ENCODE measurements around the gene ATPAF2. TPM values are rescaled to one million over a fixed set of nuclear protein-coding genes. Genes with fewer than 3 reads are reported as not detected.

Gene ATPAF2
- total and polyA plus RNA-seq, 10 of the 15 experiments (the other 5 are each of a cell fraction or from before 2014, with no cell fraction given) = 6.5 to 33.0 (median 26.5) TPM

DNA sequence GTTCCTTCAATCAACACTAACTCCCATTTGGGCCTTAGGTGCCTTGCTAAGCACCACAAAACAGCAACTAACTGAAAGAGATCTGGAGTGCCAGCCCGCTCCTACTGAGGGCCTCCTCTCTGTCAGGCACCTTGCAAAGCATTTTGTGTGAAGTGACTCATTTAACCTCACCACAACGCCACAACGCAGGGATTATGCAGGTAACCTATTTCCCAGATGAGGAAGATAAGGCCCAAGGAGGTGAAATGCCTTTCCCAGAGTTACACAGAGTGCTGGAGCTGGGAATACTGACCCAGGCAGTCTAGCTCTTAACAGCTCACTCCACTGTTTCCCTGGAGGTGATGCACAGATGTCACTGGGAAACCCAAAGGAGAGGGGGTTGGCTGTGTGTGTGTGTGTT, 33.5 kb downstream of the ATPAF2 start (continued):
- TF ChIP-seq, protein P1, sequence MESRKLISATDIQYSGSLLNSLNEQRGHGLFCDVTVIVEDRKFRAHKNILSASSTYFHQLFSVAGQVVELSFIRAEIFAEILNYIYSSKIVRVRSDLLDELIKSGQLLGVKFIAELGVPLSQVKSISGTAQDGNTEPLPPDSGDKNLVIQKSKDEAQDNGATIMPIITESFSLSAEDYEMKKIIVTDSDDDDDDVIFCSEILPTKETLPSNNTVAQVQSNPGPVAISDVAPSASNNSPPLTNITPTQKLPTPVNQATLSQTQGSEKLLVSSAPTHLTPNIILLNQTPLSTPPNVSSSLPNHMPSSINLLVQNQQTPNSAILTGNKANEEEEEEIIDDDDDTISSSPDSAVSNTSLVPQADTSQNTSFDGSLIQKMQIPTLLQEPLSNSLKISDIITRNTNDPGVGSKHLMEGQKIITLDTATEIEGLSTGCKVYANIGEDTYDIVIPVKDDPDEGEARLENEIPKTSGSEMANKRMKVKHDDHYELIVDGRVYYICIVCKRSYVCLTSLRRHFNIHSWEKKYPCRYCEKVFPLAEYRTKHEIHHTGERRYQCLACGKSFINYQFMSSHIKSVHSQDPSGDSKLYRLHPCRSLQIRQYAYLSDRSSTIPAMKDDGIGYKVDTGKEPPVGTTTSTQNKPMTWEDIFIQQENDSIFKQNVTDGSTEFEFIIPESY (IDR thresholded peaks at IDR 0.05) = no peak
- TF ChIP-seq KAT2A (conservative IDR thresholded peaks at IDR 0.05; ENCODE audit: control insufficient read depth, low read depth, low read length) = no peak
- TF ChIP-seq ZNF207 (IDR thresholded peaks at IDR 0.05; ENCODE audit: borderline replicate concordance) = no peak
- TF ChIP-seq CHD1 (IDR thresholded peaks at IDR 0.05; ENCODE audit: low read depth, low read length) = no peak
- no peak for TF ChIP-seq ETV6 (conservative IDR thresholded peaks at IDR 0.05 in 1 of 2, IDR thresholded peaks at IDR 0.05 in 1 of 2; ENCODE audit: borderline replicate concordance in 1 of 2, low read depth in 1 of 2)
- TF ChIP-seq EED (IDR thresholded peaks at IDR 0.05; ENCODE audit: low read depth) = no peak
- TF ChIP-seq WRNIP1 (IDR thresholded peaks at IDR 0.05; ENCODE audit: borderline replicate concordance, low read depth, low read length) = no peak
- TF ChIP-seq, protein P2, sequence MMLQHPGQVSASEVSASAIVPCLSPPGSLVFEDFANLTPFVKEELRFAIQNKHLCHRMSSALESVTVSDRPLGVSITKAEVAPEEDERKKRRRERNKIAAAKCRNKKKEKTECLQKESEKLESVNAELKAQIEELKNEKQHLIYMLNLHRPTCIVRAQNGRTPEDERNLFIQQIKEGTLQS (IDR thresholded peaks at IDR 0.05; ENCODE audit: borderline replicate concordance, extremely low read depth, low read depth, low read length) = no peak
- TF ChIP-seq, protein P3, sequence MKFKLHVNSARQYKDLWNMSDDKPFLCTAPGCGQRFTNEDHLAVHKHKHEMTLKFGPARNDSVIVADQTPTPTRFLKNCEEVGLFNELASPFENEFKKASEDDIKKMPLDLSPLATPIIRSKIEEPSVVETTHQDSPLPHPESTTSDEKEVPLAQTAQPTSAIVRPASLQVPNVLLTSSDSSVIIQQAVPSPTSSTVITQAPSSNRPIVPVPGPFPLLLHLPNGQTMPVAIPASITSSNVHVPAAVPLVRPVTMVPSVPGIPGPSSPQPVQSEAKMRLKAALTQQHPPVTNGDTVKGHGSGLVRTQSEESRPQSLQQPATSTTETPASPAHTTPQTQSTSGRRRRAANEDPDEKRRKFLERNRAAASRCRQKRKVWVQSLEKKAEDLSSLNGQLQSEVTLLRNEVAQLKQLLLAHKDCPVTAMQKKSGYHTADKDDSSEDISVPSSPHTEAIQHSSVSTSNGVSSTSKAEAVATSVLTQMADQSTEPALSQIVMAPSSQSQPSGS (IDR thresholded peaks at IDR 0.05; ENCODE audit: low read length) = no peak
- no peak for TF ChIP-seq MYC (IDR thresholded peaks at IDR 0.05; ENCODE audit: insufficient read depth, insufficient read length, insufficient replicate concordance, low read length, severe bottlenecking)
